Measurements from ENCODE around the gene GSAP. TPM values are rescaled to one million over a fixed set of nuclear protein-coding genes. Genes with fewer than 3 reads are reported as not detected.

Gene GSAP
- total and polyA plus RNA-seq, 2 donors (not counting 1 experiment from before 2014, with no cell fraction given): 4.4 to 21.5 TPM

GRCh38 chr7:77425101-77426051 lies 9.2 kb upstream of the GSAP start:
- Histone ChIP-seq H3K9ac (ENCODE audit: insufficient read depth, low read length) (no peak overlapping the region), H3K27ac (ENCODE audit: insufficient read depth, low read length) (peak overlapping the region; percentile 54), H3K4me2 (ENCODE audit: extremely low read depth, insufficient read depth, low read length) (peak overlapping the region; percentile 59), H3K9me3 (ENCODE audit: control insufficient read depth, insufficient read depth, low read depth, low read length) (no peaks in the 10 kb centered on the region), H3K79me2 (ENCODE audit: control insufficient read depth, insufficient read depth, low read length) (no peaks in the 10 kb centered on the region), H2AFZ (ENCODE audit: low read length) (peak overlapping the region; percentile 1), H3K36me3 (ENCODE audit: control insufficient read depth, insufficient read depth, low read length) (no peaks in the 10 kb centered on the region), H4K20me1 (ENCODE audit: control insufficient read depth, extremely low read depth, insufficient read depth, low read length) (no peaks in the 10 kb centered on the region), H3K4me1 (ENCODE audit: control insufficient read depth, extremely low read depth, insufficient read depth, low read length) (peaks cover 10% of the 10 kb centered on the region), H3K4me3 (replicated peaks in 1 of 4; ENCODE audit: control extremely low read depth in 1 of 4, insufficient read depth in 1 of 4, low read depth in 3 of 4, low read length in 4 of 4) (peak overlapping the region in 3 of 4 experiments; percentile 4 to 53 (median 30)), H3K27me3 (ENCODE audit: control insufficient read depth, insufficient read depth, low read length) (no peaks in the 10 kb centered on the region)
- TF ChIP-seq CTCF (conservative IDR thresholded peaks at IDR 0.05 in 1 of 2, IDR thresholded peaks at IDR 0.05 in 1 of 2; ENCODE audit: low read depth in 1 of 2, low read length in 2 of 2): no peak
- TF ChIP-seq EZH2 (IDR thresholded peaks at IDR 0.05; ENCODE audit: low read length, missing control alignments): no peak
- DNase-seq (ENCODE audit: low read depth in 2 of 2): peak; percentile 67 to 87

GRCh38 chr7:77422500-77422899 lies 6.4 kb upstream of the GSAP start:
- no peak for TF ChIP-seq EZH2 (IDR thresholded peaks at IDR 0.05; ENCODE audit: low read length, missing control alignments)
- TF ChIP-seq CTCF (conservative IDR thresholded peaks at IDR 0.05 in 1 of 2, IDR thresholded peaks at IDR 0.05 in 1 of 2; ENCODE audit: low read depth in 1 of 2, low read length in 2 of 2): no peak

GRCh38 chr7:77420986-77421672 lies 5.0 kb upstream of the GSAP start:
- H3K27ac ChIP-seq (ENCODE audit: insufficient read depth, low read length): no peak overlapping the region
- H3K9ac ChIP-seq (ENCODE audit: insufficient read depth, low read length): no peak overlapping the region
- H3K36me3 ChIP-seq (ENCODE audit: control insufficient read depth, insufficient read depth, low read length): no peaks in the 10 kb centered on the region
- no peaks in the 10 kb centered on the region for H3K79me2 ChIP-seq (ENCODE audit: control insufficient read depth, insufficient read depth, low read length)
- no peak for TF ChIP-seq CTCF (conservative IDR thresholded peaks at IDR 0.05 in 1 of 2, IDR thresholded peaks at IDR 0.05 in 1 of 2; ENCODE audit: low read depth in 1 of 2, low read length in 2 of 2)
- TF ChIP-seq EZH2 (IDR thresholded peaks at IDR 0.05; ENCODE audit: low read length, missing control alignments): no peak
- H3K27me3 ChIP-seq (ENCODE audit: control insufficient read depth, insufficient read depth, low read length): no peaks in the 10 kb centered on the region
- no peaks in the 10 kb centered on the region for H4K20me1 ChIP-seq (ENCODE audit: control insufficient read depth, extremely low read depth, insufficient read depth, low read length)
- no peak overlapping the region for H3K4me2 ChIP-seq (ENCODE audit: extremely low read depth, insufficient read depth, low read length)
- no peak for DNase-seq (ENCODE audit: low read depth in 2 of 2)
- peaks cover 2% of the 10 kb centered on the region for H3K4me1 ChIP-seq (ENCODE audit: control insufficient read depth, extremely low read depth, insufficient read depth, low read length)
- no peak overlapping the region for H3K4me3 ChIP-seq (replicated peaks in 1 of 4; ENCODE audit: control extremely low read depth in 1 of 4, insufficient read depth in 1 of 4, low read depth in 3 of 4, low read length in 4 of 4)
- H3K9me3 ChIP-seq (ENCODE audit: control insufficient read depth, insufficient read depth, low read depth, low read length): no peaks in the 10 kb centered on the region
- no peak overlapping the region for H2AFZ ChIP-seq (ENCODE audit: low read length)

More at GRCh38 chr7:77422500-77422899, 6.4 kb upstream of the GSAP start:
- no peak overlapping the region for H3K4me3 ChIP-seq (replicated peaks in 1 of 4; ENCODE audit: control extremely low read depth in 1 of 4, insufficient read depth in 1 of 4, low read depth in 3 of 4, low read length in 4 of 4)
- no peak overlapping the region for H3K4me2 ChIP-seq (ENCODE audit: extremely low read depth, insufficient read depth, low read length)
- H3K79me2 ChIP-seq (ENCODE audit: control insufficient read depth, insufficient read depth, low read length): no peaks in the 10 kb centered on the region
- H3K9ac ChIP-seq (ENCODE audit: insufficient read depth, low read length): no peak overlapping the region
- no peaks in the 10 kb centered on the region for H3K36me3 ChIP-seq (ENCODE audit: control insufficient read depth, insufficient read depth, low read length)
- H3K9me3 ChIP-seq (ENCODE audit: control insufficient read depth, insufficient read depth, low read depth, low read length): no peaks in the 10 kb centered on the region
- DNase-seq (ENCODE audit: low read depth in 2 of 2): no peak
- peaks cover 3% of the 10 kb centered on the region for H3K4me1 ChIP-seq (ENCODE audit: control insufficient read depth, extremely low read depth, insufficient read depth, low read length)
- no peak overlapping the region for H3K27ac ChIP-seq (ENCODE audit: insufficient read depth, low read length)
- no peaks in the 10 kb centered on the region for H3K27me3 ChIP-seq (ENCODE audit: control insufficient read depth, insufficient read depth, low read length)
- no peak overlapping the region for H2AFZ ChIP-seq (ENCODE audit: low read length)
- H4K20me1 ChIP-seq (ENCODE audit: control insufficient read depth, extremely low read depth, insufficient read depth, low read length): no peaks in the 10 kb centered on the region

Measured in fibroblast of lung (primary cell).